Measurements from ENCODE around the gene NOTCH1. TPM values are rescaled to one million over a fixed set of nuclear protein-coding genes. Genes with fewer than 3 reads are reported as not detected.
A peak's percentile ranks its signal among the peaks of the same experiment; 100 is the strongest.

The NOTCH1 gene
- total RNA-seq, 1 donor from 2014 or later = 34.1 TPM

DNA sequence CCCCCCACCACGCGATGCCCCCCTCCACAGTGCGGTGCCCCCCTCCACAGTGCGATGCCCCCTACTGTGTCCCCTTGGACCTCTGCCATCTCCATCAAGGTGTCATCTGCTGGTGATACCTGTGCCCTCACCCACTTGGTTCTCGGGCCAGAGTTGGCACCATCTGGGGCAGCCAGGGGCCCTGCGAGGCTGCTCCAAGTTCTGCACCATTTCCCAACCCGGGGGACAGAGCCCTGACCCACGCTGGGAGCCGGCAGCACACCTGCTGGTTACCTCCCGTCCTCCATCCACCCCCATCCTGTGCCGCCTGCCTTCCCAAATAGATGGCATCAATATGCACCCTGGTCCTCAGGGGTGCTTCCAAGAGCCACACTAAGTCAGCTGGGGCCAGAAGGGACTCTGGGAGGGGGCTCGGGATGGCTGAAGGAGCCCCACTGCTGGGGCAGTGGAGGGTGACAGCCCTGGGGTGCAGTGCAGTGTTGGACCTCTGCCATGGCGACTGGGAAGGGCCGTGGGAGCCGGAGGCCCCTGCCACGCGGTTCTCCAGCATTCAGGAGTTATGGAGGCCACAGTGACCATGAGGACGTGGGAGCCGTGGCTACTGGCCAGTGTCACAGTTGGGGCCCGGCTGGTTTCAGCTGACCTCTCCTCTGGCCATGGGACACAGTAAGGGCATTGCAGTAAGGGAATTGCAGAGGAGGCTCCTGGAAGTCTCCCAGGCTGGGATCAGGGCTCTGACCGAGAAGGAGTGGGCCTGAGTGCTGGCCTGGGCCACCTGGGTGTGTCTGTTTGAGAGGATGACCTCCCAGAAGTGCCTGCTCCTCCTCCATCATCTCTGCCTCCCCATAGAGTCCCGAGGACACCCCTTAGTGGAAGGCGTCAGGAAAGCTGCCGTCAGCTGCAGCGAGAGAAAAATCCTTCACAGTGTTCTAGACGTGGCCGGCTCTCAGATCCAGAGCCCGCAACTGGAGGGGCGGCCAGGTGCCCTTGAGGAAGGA, 44.2 kb upstream of the NOTCH1 start:
- H3K27ac ChIP-seq (ENCODE audit: low read depth, low read length) = no peak overlapping the region
- H3K4me1 ChIP-seq (ENCODE audit: insufficient read depth, low read length) = peaks cover 17% of the 10 kb centered on the region
- H3K36me3 Mint-ChIP-seq (ENCODE audit: low read depth, unreplicated experiment) = no peaks in the 10 kb centered on the region
- H3K79me2 ChIP-seq (ENCODE audit: insufficient read depth, low read length) = no peaks in the 10 kb centered on the region
- DNase-seq (ENCODE audit: low read depth) (no peak), FAIRE-seq (no peak)
- H3K4me3 Mint-ChIP-seq (ENCODE audit: unreplicated experiment) = no peak overlapping the region
- no peaks in the 10 kb centered on the region for H4K20me1 ChIP-seq (ENCODE audit: insufficient read depth, low read length)
- no peak overlapping the region for H3K4me2 ChIP-seq (ENCODE audit: low read length)
- peaks cover 8% of the 10 kb centered on the region for H3K9me3 Mint-ChIP-seq (ENCODE audit: unreplicated experiment)
- H3K4me3 ChIP-seq (ENCODE audit: insufficient read depth, low read depth, low read length) = no peak overlapping the region
- H3K9me3 ChIP-seq (ENCODE audit: insufficient read depth, low read depth, low read length) = no peaks in the 10 kb centered on the region
- peak overlapping the region; percentile 66 for H3K27ac Mint-ChIP-seq (ENCODE audit: unreplicated experiment)
- no peaks in the 10 kb centered on the region for H3K27me3 ChIP-seq (ENCODE audit: insufficient read depth, low read length)
- no peaks in the 10 kb centered on the region for H3K36me3 ChIP-seq (ENCODE audit: insufficient read depth, low read length)
- TF ChIP-seq EZH2 (IDR thresholded peaks at IDR 0.05; ENCODE audit: insufficient read depth, low read length) = no peak
- TF ChIP-seq CTCF (IDR thresholded peaks at IDR 0.05; ENCODE audit: insufficient read depth, low read depth, low read length) = no peak
- H2AFZ ChIP-seq (ENCODE audit: low read depth, low read length) = no peak overlapping the region
- H3K9ac ChIP-seq (ENCODE audit: low read length) = no peak overlapping the region
- H3K4me1 Mint-ChIP-seq (ENCODE audit: low read depth, unreplicated experiment) = peaks cover 15% of the 10 kb centered on the region
- peaks cover 20% of the 10 kb centered on the region for H3K27me3 Mint-ChIP-seq (ENCODE audit: low read depth, unreplicated experiment)

DNA sequence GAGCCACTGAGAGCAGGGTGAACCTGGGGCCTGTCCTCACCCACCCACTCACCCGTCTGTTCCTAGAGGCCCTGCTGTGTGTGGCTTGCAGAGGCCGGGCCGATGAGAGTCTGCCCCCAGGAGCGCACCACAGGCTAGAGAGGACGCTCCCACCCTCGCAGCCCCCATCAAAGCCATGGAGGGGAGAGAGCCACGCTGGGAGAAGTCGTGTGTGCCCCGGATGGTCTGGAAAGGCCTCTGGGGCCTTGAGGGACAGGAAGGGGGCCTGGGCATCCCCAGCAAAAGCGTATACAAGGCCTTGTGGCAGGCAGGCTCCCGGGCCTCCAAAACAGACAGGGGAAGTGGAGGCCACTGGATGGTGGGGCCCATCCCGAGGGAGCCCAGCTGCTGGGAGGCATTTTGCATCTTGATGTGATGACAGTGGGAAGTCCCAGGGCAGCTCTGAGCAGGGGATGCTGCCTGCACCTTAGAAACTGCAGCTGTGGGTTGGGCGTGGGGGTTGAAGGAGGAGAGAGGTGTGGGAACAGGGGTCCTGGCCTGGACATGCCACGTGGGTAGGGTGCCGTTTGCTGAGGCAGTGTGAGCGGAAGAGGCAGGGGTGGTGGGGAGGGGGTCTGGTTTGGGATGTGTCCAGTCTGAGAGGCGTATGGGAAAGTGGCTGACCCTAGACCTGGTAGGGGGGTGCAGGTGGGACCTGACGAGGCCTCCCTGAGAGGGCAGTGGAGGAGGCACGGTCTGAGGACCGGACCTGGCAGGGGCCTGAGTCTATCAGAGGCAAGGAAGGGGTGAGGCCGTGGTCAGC, 43.0 kb upstream of the NOTCH1 start:
- H3K36me3 Mint-ChIP-seq (ENCODE audit: low read depth, unreplicated experiment) = no peaks in the 10 kb centered on the region
- H3K9me3 ChIP-seq (ENCODE audit: insufficient read depth, low read depth, low read length) = no peaks in the 10 kb centered on the region
- peak overlapping the region; percentile 52 for H3K4me2 ChIP-seq (ENCODE audit: low read length)
- TF ChIP-seq EZH2 (IDR thresholded peaks at IDR 0.05; ENCODE audit: insufficient read depth, low read length) = no peak
- TF ChIP-seq CTCF (IDR thresholded peaks at IDR 0.05; ENCODE audit: insufficient read depth, low read depth, low read length) = no peak
- H3K4me1 ChIP-seq (ENCODE audit: insufficient read depth, low read length) = peaks cover 17% of the 10 kb centered on the region
- H3K4me3 Mint-ChIP-seq (ENCODE audit: unreplicated experiment) = no peak overlapping the region
- DNase-seq (ENCODE audit: low read depth) (no peak), FAIRE-seq (no peak)
- peaks cover 6% of the 10 kb centered on the region for H3K9me3 Mint-ChIP-seq (ENCODE audit: unreplicated experiment)
- H3K27ac ChIP-seq (ENCODE audit: low read depth, low read length) = no peak overlapping the region
- peaks cover 14% of the 10 kb centered on the region for H3K27me3 Mint-ChIP-seq (ENCODE audit: low read depth, unreplicated experiment)
- H3K4me3 ChIP-seq (ENCODE audit: insufficient read depth, low read depth, low read length) = no peak overlapping the region
- peak overlapping the region; percentile 87 for H3K27ac Mint-ChIP-seq (ENCODE audit: unreplicated experiment)
- H3K9ac ChIP-seq (ENCODE audit: low read length) = no peak overlapping the region
- H3K27me3 ChIP-seq (ENCODE audit: insufficient read depth, low read length) = no peaks in the 10 kb centered on the region
- no peaks in the 10 kb centered on the region for H4K20me1 ChIP-seq (ENCODE audit: insufficient read depth, low read length)
- peak overlapping the region; percentile 37 for H2AFZ ChIP-seq (ENCODE audit: low read depth, low read length)
- no peaks in the 10 kb centered on the region for H3K36me3 ChIP-seq (ENCODE audit: insufficient read depth, low read length)
- no peaks in the 10 kb centered on the region for H3K79me2 ChIP-seq (ENCODE audit: insufficient read depth, low read length)
- peaks cover 15% of the 10 kb centered on the region for H3K4me1 Mint-ChIP-seq (ENCODE audit: low read depth, unreplicated experiment)
